Activated B cell treated with CpG ODN at 0.5 μM for 24 hours (primary cell): ENCODE data around the gene MTURN. TPM values are rescaled to one million over a fixed set of nuclear protein-coding genes. Genes with fewer than 3 reads are reported as not detected.

Experiments
- ATAC-seq: fragments of 200-7000 bp; cut with Tn5 transposase; one replicate; pipeline ENCODE4 v1.10.0; 2021; ENCODE audit warnings: low read depth, mild to moderate bottlenecking, moderate library complexity
- CTCF ChIA-PET: fragments of 350-600 bp; sonication (Branson Sonifier 250); formaldehyde crosslinking; loops from one replicate; lab custom pipeline; 2021; ENCODE audit warnings: antibody characterized with exemption; lab: Charles Lee
- POLR2A ChIA-PET: fragments of 350-600 bp; sonication (Branson Sonifier 250); formaldehyde crosslinking; loops from one replicate; lab custom pipeline; 2021; ENCODE audit warnings: antibody characterized with exemption; lab: Charles Lee
- DNase-seq: peaks from one replicate; pipeline ENCODE4 v3.0.0; 2022
- H3K27ac Mint-ChIP-seq: one replicate; pipeline ENCODE4 v1.8.0; 2020; ENCODE audit warnings: mixed read lengths
- H3K27me3 Mint-ChIP-seq: one replicate; pipeline ENCODE4 v1.8.0; 2021; ENCODE audit warnings: mixed read lengths
- H3K36me3 Mint-ChIP-seq: one replicate; pipeline ENCODE4 v1.8.0; 2021; ENCODE audit warnings: low read depth, mixed read lengths
- H3K4me1 Mint-ChIP-seq: one replicate; pipeline ENCODE4 v1.8.0; 2021; ENCODE audit warnings: mixed read lengths
- H3K4me3 Mint-ChIP-seq: one replicate; pipeline ENCODE4 v1.8.0; 2020; ENCODE audit warnings: mild to moderate bottlenecking, mixed read lengths
- H3K9me3 Mint-ChIP-seq: one replicate; pipeline ENCODE4 v1.8.0; 2020; ENCODE audit warnings: mixed read lengths
- CTCF ChIP-seq: fragments of 200-600 bp; IDR thresholded peaks from one replicate; pipeline ENCODE4 v1.8.0; 2022; ENCODE audit warnings: antibody characterized with exemption, mild to moderate bottlenecking
- intact Hi-C: fragments of 100-400 bp; cut with micrococcal nuclease; formaldehyde crosslinking; loops from one replicate; pipeline ENCODE4 v1.15.1; 2024
- total RNA-seq: library from RNA; stranded (reverse); gene quantifications from 2 replicates; pipeline ENCODE4 v1.2.3, GENCODE V29; 2022

MTURN gene
- total RNA-seq, 1 donor from 2014 or later = 4.6 TPM

DNA sequence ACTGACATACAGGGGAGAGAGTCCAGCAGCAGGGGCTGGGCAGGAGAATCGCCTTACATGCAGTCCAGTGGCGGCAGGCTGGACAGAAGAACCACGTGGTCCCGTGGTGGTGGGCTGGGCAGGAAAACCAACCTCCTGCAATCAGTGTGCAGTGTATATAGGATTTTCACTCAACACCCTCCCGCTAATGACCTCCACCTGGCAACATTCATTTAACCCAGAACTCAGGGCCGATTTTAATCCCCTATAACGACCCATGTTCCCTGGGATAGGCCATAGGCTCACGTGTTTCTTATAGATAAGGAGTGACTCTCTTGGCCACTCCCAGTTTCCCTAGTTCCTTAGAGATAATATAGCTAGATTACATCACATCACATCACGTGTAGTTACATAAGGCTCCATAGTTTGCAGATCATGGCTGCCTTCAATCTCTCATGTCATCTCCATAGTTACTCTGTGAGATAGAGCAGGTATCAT lies 19.4 kb downstream of the MTURN start:
- CTCF ChIA-PET = no interaction called here
- no peak for ATAC-seq
- Mint-ChIP-seq H3K4me3 (no peak overlapping the region), H3K27me3 (no peaks in the 10 kb centered on the region), H3K4me1 (peaks cover 11% of the 10 kb centered on the region), H3K27ac (no peak overlapping the region), H3K9me3 (no peaks in the 10 kb centered on the region), H3K36me3 (no peaks in the 10 kb centered on the region)
- TF ChIP-seq CTCF = no peak
- POLR2A ChIA-PET = no interaction called here
- DNase-seq = no peak
- intact Hi-C loops = no loop called here

DNA sequence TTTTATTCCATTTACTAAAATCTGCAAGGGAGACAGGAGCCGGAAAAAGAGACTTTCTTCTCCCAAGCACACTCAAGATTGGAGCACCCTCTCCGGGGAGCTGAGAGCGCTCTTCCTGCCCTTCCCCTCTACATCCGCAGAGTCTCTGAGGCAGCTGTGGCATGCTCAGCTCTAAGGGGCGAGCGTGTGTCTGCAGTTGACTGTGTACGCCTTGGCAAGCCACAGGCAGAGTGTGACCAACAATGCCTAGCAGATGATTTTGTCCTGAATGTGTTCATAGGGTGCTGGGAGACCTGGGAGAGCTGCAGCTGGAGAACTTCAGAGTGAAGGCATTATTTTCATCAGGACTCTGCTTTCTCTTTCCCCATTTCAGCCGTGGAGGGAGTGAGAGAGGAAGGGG lies 20.7 kb downstream of the MTURN start:
- DNase-seq = no peak
- Mint-ChIP-seq H3K27ac (no peak overlapping the region), H3K4me1 (peaks cover 24% of the 10 kb centered on the region), H3K27me3 (no peaks in the 10 kb centered on the region), H3K36me3 (no peaks in the 10 kb centered on the region), H3K9me3 (no peaks in the 10 kb centered on the region), H3K4me3 (no peak overlapping the region)
- TF ChIP-seq CTCF = no peak
- no peak for ATAC-seq
- intact Hi-C loops = no loop called here
- CTCF ChIA-PET = no interaction called here
- POLR2A ChIA-PET = no interaction called here

- DNase-seq (no peak), ATAC-seq (no peak)
- no peak overlapping the region for H3K27ac Mint-ChIP-seq
- no peaks in the 10 kb centered on the region for H3K36me3 Mint-ChIP-seq
- no peaks in the 10 kb centered on the region for H3K27me3 Mint-ChIP-seq
- H3K9me3 Mint-ChIP-seq = no peaks in the 10 kb centered on the region
- intact Hi-C loops = no loop called here
- peaks cover 28% of the 10 kb centered on the region for H3K4me1 Mint-ChIP-seq
- ChIA-PET POLR2A (no interaction called here), CTCF (interaction anchor here (1.5 kb wide), 1 partner anchor 23 kb away, joined by 4 read pairs; the partner anchor contains the start of gene MTURN)
- TF ChIP-seq CTCF = no peak
- H3K4me3 Mint-ChIP-seq = no peak overlapping the region
Measured at GRCh38 chr7:30157204-30157603, 22.4 kb downstream of the MTURN start.

DNA sequence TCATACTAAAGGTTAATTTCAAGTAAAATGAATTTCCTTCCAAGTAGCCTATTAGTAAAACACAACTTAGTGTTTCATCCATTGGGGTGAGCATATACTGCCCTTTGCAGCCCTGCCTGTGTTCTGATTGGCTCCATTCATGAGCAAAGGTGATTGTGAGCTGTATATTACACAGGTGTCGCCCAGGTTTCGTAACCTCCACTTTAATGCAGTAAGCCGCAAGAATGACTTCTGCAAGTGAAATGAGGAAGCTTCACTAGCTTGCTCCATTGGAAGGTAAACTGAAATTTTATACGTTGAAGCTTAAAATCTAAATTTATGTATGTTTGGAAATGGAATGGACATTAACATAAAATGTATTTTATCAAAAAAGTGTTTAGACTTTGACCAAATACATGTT lies 24.4 kb downstream of the MTURN start:
- intact Hi-C loops = no loop called here
- H3K4me3 Mint-ChIP-seq = peak overlapping the region; percentile 22

DNA sequence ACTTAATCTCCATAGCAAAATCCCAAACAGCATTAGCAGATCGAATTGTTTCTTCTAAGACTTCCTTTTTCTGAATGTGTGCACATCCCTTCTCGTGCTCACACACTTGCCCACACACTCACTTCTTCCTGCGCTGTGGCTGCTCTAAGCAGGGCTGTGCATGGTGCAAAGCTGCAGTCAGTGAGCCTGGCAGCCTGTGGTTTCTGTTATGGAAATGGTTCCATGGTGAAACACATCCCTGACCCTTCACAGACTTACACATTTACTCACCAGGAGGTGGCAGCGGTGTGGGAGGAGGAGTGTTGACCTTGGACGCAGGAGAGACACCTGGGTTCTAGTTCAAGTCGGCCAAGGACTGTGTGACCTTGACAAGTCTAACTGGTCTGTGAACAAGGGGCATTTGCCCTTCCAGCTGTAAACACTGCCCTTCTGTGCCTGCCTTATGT lies 24.9 kb downstream of the MTURN start:
- Mint-ChIP-seq H3K4me1 (peaks cover 53% of the 10 kb centered on the region), H3K27me3 (no peaks in the 10 kb centered on the region), H3K36me3 (no peaks in the 10 kb centered on the region), H3K27ac (peak overlapping the region; percentile 41), H3K9me3 (no peaks in the 10 kb centered on the region), H3K4me3 (peak overlapping the region; percentile 22)
- ATAC-seq (peak; percentile 41), DNase-seq (no peak)
- POLR2A ChIA-PET = no interaction called here
- TF ChIP-seq CTCF = no peak
- CTCF ChIA-PET = interaction anchor here (0.6 kb wide), 1 partner anchor 116 kb away, joined by 3 read pairs; no protein-coding TSS in a partner anchor
- intact Hi-C loops = loop anchor here (5.0 kb wide), 1 partner anchor 288 kb away; no protein-coding TSS in a partner anchor

More for the DNA sequence above, 24.4 kb downstream of the MTURN start:
- POLR2A ChIA-PET = interaction anchor here (1.1 kb wide), 1 partner anchor 20 kb away, joined by 5 read pairs; no protein-coding TSS in a partner anchor
- CTCF ChIA-PET = interaction anchor here (0.6 kb wide), 1 partner anchor 117 kb away, joined by 3 read pairs; no protein-coding TSS in a partner anchor
- Mint-ChIP-seq H3K36me3 (no peaks in the 10 kb centered on the region), H3K9me3 (no peaks in the 10 kb centered on the region), H3K27ac (peak overlapping the region; percentile 41), H3K4me1 (peaks cover 47% of the 10 kb centered on the region), H3K27me3 (no peaks in the 10 kb centered on the region)
- no peak for TF ChIP-seq CTCF
- peak; percentile 50 for ATAC-seq
- no peak for DNase-seq
